ENCODE data around the gene CLSTN2. TPM values are rescaled to one million over a fixed set of nuclear protein-coding genes. Genes with fewer than 3 reads are reported as not detected.

CLSTN2 gene
- total and polyA plus RNA-seq, 2 of the 4 experiments (the other 2 are of a cell fraction) = under 0.01 to 0.07 TPM

DNA sequence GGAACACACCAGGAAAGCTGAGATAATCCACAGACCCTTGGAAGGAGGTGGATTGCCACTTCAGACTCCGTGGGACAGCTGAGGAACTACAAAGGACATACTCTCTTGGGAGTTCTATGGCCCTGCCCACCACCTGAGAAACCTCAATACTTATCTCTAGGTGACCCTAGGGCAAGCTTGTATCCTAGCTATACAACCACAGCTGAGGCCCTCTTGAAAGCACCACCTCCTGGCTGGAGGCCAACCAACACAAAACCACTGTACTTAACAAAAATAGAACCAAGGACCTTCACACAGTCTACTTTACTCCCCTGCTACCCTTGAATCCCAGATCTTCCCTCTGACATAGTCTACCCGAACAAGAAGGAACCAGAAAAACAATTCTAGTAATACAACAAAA, 682.1 kb downstream of the CLSTN2 start:
- Histone ChIP-seq H2AK9ac (replicated peaks; ENCODE audit: low read depth, low read length, poor library complexity) (no peak overlapping the region), H3K9me3 (ENCODE audit: control insufficient read depth, insufficient read depth, low read length) (peaks cover 4% of the 10 kb centered on the region; the same call in 1 of the 2 replicates), H2BK5ac (ENCODE audit: low read depth, low read length, poor library complexity, severe bottlenecking) (no peak overlapping the region), H3K4me3 (ENCODE audit: insufficient read depth, low read depth, low read length) (no peak overlapping the region), H3K14ac (replicated peaks; ENCODE audit: low read depth, low read length) (no peak overlapping the region), H3K9ac (ENCODE audit: low read depth, low read length) (no peak overlapping the region), H4K20me1 (ENCODE audit: insufficient read depth, low read length) (no peaks in the 10 kb centered on the region), H4K91ac (ENCODE audit: insufficient read depth, low read depth, low read length) (no peak overlapping the region), H3K4ac (ENCODE audit: low read depth, low read length) (no peak overlapping the region), H3K56ac (ENCODE audit: extremely low read depth, insufficient read depth, low read length) (no peak overlapping the region), H3K9me1 (ENCODE audit: insufficient read depth, low read length) (no peaks in the 10 kb centered on the region), H2BK20ac (ENCODE audit: low read depth, low read length) (no peak overlapping the region), H4K5ac (ENCODE audit: low read depth, low read length) (no peak overlapping the region), H2BK15ac (ENCODE audit: low read depth, low read length) (no peak overlapping the region), H2BK120ac (ENCODE audit: low read depth, low read length) (no peak overlapping the region), H2AFZ (replicated peaks; ENCODE audit: low read length, poor library complexity) (no peak overlapping the region), H3K79me1 (ENCODE audit: low read depth in 1 of 2, low read length in 2 of 2) (no peaks in the 10 kb centered on the region), H3K18ac (ENCODE audit: low read depth, low read length) (no peak overlapping the region), H4K8ac (ENCODE audit: low read depth in 2 of 2, low read length in 2 of 2) (no peak overlapping the region), H2AK5ac (ENCODE audit: low read depth, low read length) (no peak overlapping the region), H3K27ac (ENCODE audit: insufficient read depth, low read length) (no peak overlapping the region), H3K4me1 (ENCODE audit: control insufficient read depth, insufficient read depth, low read length) (no peaks in the 10 kb centered on the region), H3K23ac (ENCODE audit: low read depth, low read length) (no peak overlapping the region), H3K4me2 (ENCODE audit: low read depth, low read length) (no peak overlapping the region), H3K36me3 (ENCODE audit: control insufficient read depth, insufficient read depth, low read length) (no peaks in the 10 kb centered on the region), H3K27me3 (ENCODE audit: control insufficient read depth, insufficient read depth, low read length) (no peaks in the 10 kb centered on the region)
- in situ Hi-C loops (cut with MboI; ENCODE audit: low sequenced_read_pairs) (no loop called here), intact Hi-C loops (cut with micrococcal nuclease) (no loop called here), dilution Hi-C loops (cut with HindIII; ENCODE audit: low sequenced_read_pairs, unreplicated experiment) (no loop called here)
- ChIA-PET POLR2A (ENCODE audit: unreplicated experiment) (no interaction called here), CTCF (interaction anchor here (0.6 kb wide), 1 partner anchor 123 kb away, joined by 4 read pairs; no protein-coding TSS in a partner anchor)
- BruUV-seq (replicated peaks) = no TSS peak
- WGBS, 2 experiments (ENCODE audit: extremely low coverage in 2 of 2, insufficient read length in 1 of 2) = no CpG with 5 or more reads among the region's 2 CpGs
- no peak for DNase-seq
- ATAC-seq (ENCODE audit: low read depth) = no peak
- no peak for TF ChIP-seq BHLHE40 (IDR thresholded peaks at IDR 0.05; ENCODE audit: low read depth, low read length)
- TF ChIP-seq MAZ (IDR thresholded peaks at IDR 0.05; ENCODE audit: borderline replicate concordance, low read depth, low read length) = no peak
- no peak for TF ChIP-seq FOS (IDR thresholded peaks at IDR 0.05; ENCODE audit: low read depth, low read length)
- TF ChIP-seq, protein P1, sequence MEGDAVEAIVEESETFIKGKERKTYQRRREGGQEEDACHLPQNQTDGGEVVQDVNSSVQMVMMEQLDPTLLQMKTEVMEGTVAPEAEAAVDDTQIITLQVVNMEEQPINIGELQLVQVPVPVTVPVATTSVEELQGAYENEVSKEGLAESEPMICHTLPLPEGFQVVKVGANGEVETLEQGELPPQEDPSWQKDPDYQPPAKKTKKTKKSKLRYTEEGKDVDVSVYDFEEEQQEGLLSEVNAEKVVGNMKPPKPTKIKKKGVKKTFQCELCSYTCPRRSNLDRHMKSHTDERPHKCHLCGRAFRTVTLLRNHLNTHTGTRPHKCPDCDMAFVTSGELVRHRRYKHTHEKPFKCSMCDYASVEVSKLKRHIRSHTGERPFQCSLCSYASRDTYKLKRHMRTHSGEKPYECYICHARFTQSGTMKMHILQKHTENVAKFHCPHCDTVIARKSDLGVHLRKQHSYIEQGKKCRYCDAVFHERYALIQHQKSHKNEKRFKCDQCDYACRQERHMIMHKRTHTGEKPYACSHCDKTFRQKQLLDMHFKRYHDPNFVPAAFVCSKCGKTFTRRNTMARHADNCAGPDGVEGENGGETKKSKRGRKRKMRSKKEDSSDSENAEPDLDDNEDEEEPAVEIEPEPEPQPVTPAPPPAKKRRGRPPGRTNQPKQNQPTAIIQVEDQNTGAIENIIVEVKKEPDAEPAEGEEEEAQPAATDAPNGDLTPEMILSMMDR (conservative IDR thresholded peaks at IDR 0.05; ENCODE audit: low read depth, low read length) = no peak
- TF ChIP-seq MXI1 (IDR thresholded peaks at IDR 0.05; ENCODE audit: borderline replicate concordance, low read depth, low read length) = no peak
- TF ChIP-seq RFX5 (IDR thresholded peaks at IDR 0.05; ENCODE audit: low read depth, low read length) = no peak
- TF ChIP-seq RAD21 (IDR thresholded peaks at IDR 0.05; ENCODE audit: low read length) = no peak
- TF ChIP-seq, protein P2, sequence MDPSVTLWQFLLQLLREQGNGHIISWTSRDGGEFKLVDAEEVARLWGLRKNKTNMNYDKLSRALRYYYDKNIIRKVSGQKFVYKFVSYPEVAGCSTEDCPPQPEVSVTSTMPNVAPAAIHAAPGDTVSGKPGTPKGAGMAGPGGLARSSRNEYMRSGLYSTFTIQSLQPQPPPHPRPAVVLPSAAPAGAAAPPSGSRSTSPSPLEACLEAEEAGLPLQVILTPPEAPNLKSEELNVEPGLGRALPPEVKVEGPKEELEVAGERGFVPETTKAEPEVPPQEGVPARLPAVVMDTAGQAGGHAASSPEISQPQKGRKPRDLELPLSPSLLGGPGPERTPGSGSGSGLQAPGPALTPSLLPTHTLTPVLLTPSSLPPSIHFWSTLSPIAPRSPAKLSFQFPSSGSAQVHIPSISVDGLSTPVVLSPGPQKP (IDR thresholded peaks at IDR 0.05; ENCODE audit: borderline replicate concordance, low read depth, low read length) = no peak

All from IMR-90 (cell line).